Measurements from ENCODE around the gene ENPP3.

The ENPP3 gene

GRCh38 chr6:131636880-131637792 lies at the start of gene ENPP3:
Gene ENPP3 (plus strand): TSS chr6:131637302. CDS start chr6:131637385, 83 bp downstream.
- H4K20me1 ChIP-seq (ENCODE audit: control insufficient read depth, insufficient read depth, low read depth, low read length), result no peaks in the 10 kb centered on the region
- H3K27ac ChIP-seq (ENCODE audit: low read depth, low read length), result peak within 1 kb of the TSS; percentile 63
- peaks cover 43% of the 10 kb centered on the region for H3K4me1 ChIP-seq (ENCODE audit: control insufficient read depth, low read length)
- peaks cover 53% of the 10 kb centered on the region for H3K79me2 ChIP-seq (ENCODE audit: control insufficient read depth, low read length)
- H3K4me2 ChIP-seq (ENCODE audit: low read length), result peak within 1 kb of the TSS; percentile 91
- peak within 1 kb of the TSS; percentile 80 for H3K4me3 ChIP-seq (ENCODE audit: low read length)
- no peaks in the 10 kb centered on the region for H3K9me2 ChIP-seq (replicated peaks; ENCODE audit: control insufficient read depth, low read length)
- peaks cover 8% of the 10 kb centered on the region for H3F3A ChIP-seq (ENCODE audit: control insufficient read depth, insufficient read depth)
- H3K27me3 ChIP-seq (ENCODE audit: control insufficient read depth, low read length), result no peaks in the 10 kb centered on the region
- no peaks in the 10 kb centered on the region for H3K9me3 ChIP-seq (ENCODE audit: control insufficient read depth, insufficient read depth, low read length)
- TF ChIP-seq EZH2phosphoT487 (IDR thresholded peaks at IDR 0.05; ENCODE audit: borderline replicate concordance, low read length) (no peak), CTCF (IDR thresholded peaks at IDR 0.05; ENCODE audit: low read depth, low read length, poor library complexity, severe bottlenecking) (no peak)
- H3K36me3 ChIP-seq (ENCODE audit: control insufficient read depth, low read length), result peaks cover 32% of the 10 kb centered on the region

DNA sequence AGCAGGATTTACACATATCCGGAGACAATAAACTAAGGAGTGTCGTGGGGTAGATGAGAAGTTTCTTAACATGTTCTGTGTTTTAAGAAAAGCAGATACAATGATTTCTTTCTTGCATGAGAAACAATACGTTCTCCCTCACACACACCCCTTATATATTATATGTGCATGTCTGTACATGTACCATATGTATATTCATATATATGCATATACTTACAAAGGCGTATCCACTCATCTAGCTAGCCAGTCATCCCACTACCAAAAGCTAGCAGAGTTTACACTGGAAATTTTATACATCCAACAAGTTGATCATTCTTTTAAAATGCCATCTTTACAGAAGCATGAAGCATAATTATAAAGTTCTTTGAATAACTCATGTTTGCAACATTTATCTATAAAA lies 49.2 kb upstream of the ENPP3 start:
- Histone ChIP-seq H3K4me1 (ENCODE audit: control insufficient read depth, low read length) (no peaks in the 10 kb centered on the region), H3K4me2 (ENCODE audit: low read length) (no peak overlapping the region), H3K9me2 (replicated peaks; ENCODE audit: control insufficient read depth, low read length) (no peaks in the 10 kb centered on the region), H3K27me3 (ENCODE audit: control insufficient read depth, low read length) (no peaks in the 10 kb centered on the region), H3K4me3 (ENCODE audit: low read length) (no peak overlapping the region), H3K36me3 (ENCODE audit: control insufficient read depth, low read length) (peaks cover 82% of the 10 kb centered on the region), H4K20me1 (ENCODE audit: control insufficient read depth, insufficient read depth, low read depth, low read length) (no peaks in the 10 kb centered on the region), H3K79me2 (ENCODE audit: control insufficient read depth, low read length) (no peaks in the 10 kb centered on the region), H3K27ac (ENCODE audit: low read depth, low read length) (no peak overlapping the region), H3K9me3 (ENCODE audit: control insufficient read depth, insufficient read depth, low read length) (no peaks in the 10 kb centered on the region), H3F3A (ENCODE audit: control insufficient read depth, insufficient read depth) (peaks cover 4% of the 10 kb centered on the region; the same call in 1 of the 2 replicates)
- no peak for TF ChIP-seq EZH2phosphoT487 (IDR thresholded peaks at IDR 0.05; ENCODE audit: borderline replicate concordance, low read length)
- no peak for TF ChIP-seq CTCF (IDR thresholded peaks at IDR 0.05; ENCODE audit: low read depth, low read length, poor library complexity, severe bottlenecking)

GRCh38 chr6:131588643-131589042 lies 48.5 kb upstream of the ENPP3 start:
- Histone ChIP-seq H4K20me1 (ENCODE audit: control insufficient read depth, insufficient read depth, low read depth, low read length) (no peaks in the 10 kb centered on the region), H3K79me2 (ENCODE audit: control insufficient read depth, low read length) (no peaks in the 10 kb centered on the region), H3K27me3 (ENCODE audit: control insufficient read depth, low read length) (no peaks in the 10 kb centered on the region), H3K27ac (ENCODE audit: low read depth, low read length) (no peak overlapping the region), H3K9me2 (replicated peaks; ENCODE audit: control insufficient read depth, low read length) (no peaks in the 10 kb centered on the region), H3K4me1 (ENCODE audit: control insufficient read depth, low read length) (no peaks in the 10 kb centered on the region), H3F3A (ENCODE audit: control insufficient read depth, insufficient read depth) (peaks cover 4% of the 10 kb centered on the region; the same call in 1 of the 2 replicates), H3K36me3 (ENCODE audit: control insufficient read depth, low read length) (peaks cover 77% of the 10 kb centered on the region), H3K4me3 (ENCODE audit: low read length) (no peak overlapping the region), H3K9me3 (ENCODE audit: control insufficient read depth, insufficient read depth, low read length) (no peaks in the 10 kb centered on the region), H3K4me2 (ENCODE audit: low read length) (no peak overlapping the region)
- TF ChIP-seq CTCF (IDR thresholded peaks at IDR 0.05; ENCODE audit: low read depth, low read length, poor library complexity, severe bottlenecking) (no peak), EZH2phosphoT487 (IDR thresholded peaks at IDR 0.05; ENCODE audit: borderline replicate concordance, low read length) (no peak)
